Measurements from ENCODE around the gene RAB20.

DNA sequence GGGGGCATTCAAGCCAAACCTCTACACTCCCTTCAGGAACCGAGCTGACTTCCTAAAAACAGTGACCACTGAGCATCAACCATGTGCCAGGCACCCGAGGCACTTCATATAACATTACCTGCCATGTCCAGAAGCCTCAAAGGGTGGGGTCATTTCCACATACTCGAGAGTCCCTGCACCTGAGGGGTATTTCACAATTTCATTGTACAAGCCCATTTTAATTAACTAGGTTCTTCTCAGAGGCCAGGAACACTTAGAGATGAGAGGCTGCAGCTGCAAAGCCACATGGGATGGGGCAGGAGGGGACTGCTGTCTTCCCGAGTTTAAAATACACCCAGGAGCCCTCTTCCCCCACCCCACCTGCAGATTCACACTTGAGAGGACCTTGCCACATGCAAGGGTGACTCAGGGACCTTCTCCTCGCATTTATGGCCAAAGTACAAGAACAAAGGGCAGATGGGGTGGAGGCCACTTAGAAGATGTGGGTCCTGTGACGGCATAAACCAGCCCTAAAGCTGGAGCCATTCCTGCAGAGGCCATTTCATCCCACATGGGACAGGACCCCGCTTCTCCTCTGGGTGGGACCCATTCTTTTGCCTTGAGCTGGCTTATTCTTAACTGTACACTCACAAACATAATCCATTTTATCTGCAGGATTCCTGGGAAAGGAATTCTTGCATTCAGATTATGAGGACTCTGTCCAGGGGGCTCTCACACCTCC is 43.9 kb downstream of the RAB20 start:
- TF ChIP-seq GATA3 (IDR thresholded peaks at IDR 0.05; ENCODE audit: low read depth, low read length), result no peak
- no peak for TF ChIP-seq GATA2 (IDR thresholded peaks at IDR 0.05; ENCODE audit: low read depth, low read length)

All from SH-SY5Y (cell line).